MM.1S (cell line): ENCODE results near the gene TENT4A.

ENCODE experiments used
- DNase-seq: peaks from one replicate; pipeline ENCODE4 v3.0.0-alpha.2; 2015
- H2AFZ ChIP-seq: fragments of 300-600 bp; sonication (generic); 2 replicates; pipeline ENCODE4 v1.6.0; 2016; ENCODE audit warnings: antibody characterized with exemption, low read length
- H3F3A ChIP-seq: fragments of 300-600 bp; sonication (generic); 2 replicates; pipeline ENCODE4 v1.6.1; 2016; ENCODE audit warnings: mild to moderate bottlenecking, antibody characterized with exemption, low read length, moderate library complexity, mixed read lengths; ENCODE audit not compliant: insufficient read depth
- H3K27ac ChIP-seq: fragments of 300-600 bp; sonication (generic); 2 replicates; pipeline ENCODE4 v1.5.1; 2016; ENCODE audit warnings: mild to moderate bottlenecking, low read length
- H3K27me3 ChIP-seq: fragments of 300-600 bp; sonication (generic); replicated peaks from 2 replicates; pipeline ENCODE4 v1.6.0; 2016; ENCODE audit warnings: low read length; ENCODE audit not compliant: insufficient read depth
- H3K36me3 ChIP-seq: fragments of 300-600 bp; sonication (generic); replicated peaks from 2 replicates; pipeline ENCODE4 v1.6.1; 2016; ENCODE audit warnings: mild to moderate bottlenecking, low read length, mixed read lengths; ENCODE audit not compliant: insufficient read depth
- H3K4me1 ChIP-seq: fragments of 300-600 bp; sonication (generic); 2 replicates; pipeline ENCODE4 v1.6.1; 2016; ENCODE audit warnings: low read length, mixed read lengths
- H3K4me2 ChIP-seq: fragments of 300-600 bp; sonication (generic); 2 replicates; pipeline ENCODE4 v1.6.0; 2016; ENCODE audit warnings: low read depth, low read length
- H3K4me3 ChIP-seq: fragments of 300-600 bp; sonication (generic); 2 replicates; pipeline ENCODE4 v1.5.1; 2016; ENCODE audit warnings: low read length, mixed read lengths
- H3K79me2 ChIP-seq: fragments of 300-600 bp; sonication (generic); 2 replicates; pipeline ENCODE4 v1.6.1; 2016; ENCODE audit warnings: mixed run types, low read length, mixed read lengths
- H3K9ac ChIP-seq: fragments of 300-600 bp; sonication (generic); 2 replicates; pipeline ENCODE4 v1.6.1; 2016; ENCODE audit warnings: low read length, mixed read lengths
- H3K9me2 ChIP-seq: fragments of 300-600 bp; sonication (generic); replicated peaks from 2 replicates; pipeline ENCODE4 v1.6.1; 2016; ENCODE audit warnings: mild to moderate bottlenecking, low read length, mixed read lengths; ENCODE audit not compliant: insufficient read depth
- H3K9me3 ChIP-seq: fragments of 300-600 bp; sonication (generic); replicated peaks from 2 replicates; pipeline ENCODE4 v1.6.1; 2016; ENCODE audit warnings: mild to moderate bottlenecking, low read length, mixed read lengths; ENCODE audit not compliant: insufficient read depth
- H4K20me1 ChIP-seq: fragments of 300-600 bp; sonication (generic); 2 replicates; pipeline ENCODE4 v1.6.1; 2016; ENCODE audit warnings: mild to moderate bottlenecking, low read length, moderate library complexity, mixed read lengths; ENCODE audit not compliant: insufficient read depth
- CTCF ChIP-seq: fragments of 300-600 bp; sonication (generic); IDR thresholded peaks from 2 replicates; pipeline ENCODE4 v1.5.1; 2016; ENCODE audit warnings: antibody characterized with exemption, low read length, mixed read lengths
- EZH2 ChIP-seq: fragments of 300-600 bp; sonication (generic); optimal IDR thresholded peaks from 2 replicates; pipeline ENCODE3; 2017; ENCODE audit warnings: low read depth, mild to moderate bottlenecking, antibody characterized with exemption, low read length, mixed read lengths
- EZH2phosphoT487 ChIP-seq: fragments of 300-600 bp; sonication (generic); IDR thresholded peaks from 2 replicates; pipeline ENCODE4 v1.6.1; 2018; ENCODE audit warnings: antibody characterized with exemption, low read length

The TENT4A gene

GRCh38 chr5:6785861-6786180, 72.6 kb downstream of the TENT4A start:
- no peak overlapping the region for H2AFZ ChIP-seq
- H3K27me3 ChIP-seq: no peaks in the 10 kb centered on the region
- H3K9me3 ChIP-seq: no peaks in the 10 kb centered on the region
- no peak overlapping the region for H3K27ac ChIP-seq
- no peaks in the 10 kb centered on the region for H3K79me2 ChIP-seq
- H4K20me1 ChIP-seq: no peaks in the 10 kb centered on the region
- no peaks in the 10 kb centered on the region for H3K9me2 ChIP-seq
- no peaks in the 10 kb centered on the region for H3K4me1 ChIP-seq
- no peak overlapping the region for H3K4me2 ChIP-seq
- no peak for DNase-seq
- H3K4me3 ChIP-seq: no peak overlapping the region
- TF ChIP-seq EZH2phosphoT487 (no peak), EZH2 (no peak), CTCF (no peak)
- H3F3A ChIP-seq: no peaks in the 10 kb centered on the region
- H3K36me3 ChIP-seq: no peaks in the 10 kb centered on the region
- no peak overlapping the region for H3K9ac ChIP-seq

- DNase-seq: no peak
- H3K9me3 ChIP-seq: no peaks in the 10 kb centered on the region
- H3K36me3 ChIP-seq: no peaks in the 10 kb centered on the region
- H2AFZ ChIP-seq: no peak overlapping the region
- H3K4me1 ChIP-seq: no peaks in the 10 kb centered on the region
- TF ChIP-seq EZH2phosphoT487: no peak
- no peak for TF ChIP-seq EZH2
- no peak for TF ChIP-seq CTCF
- H3F3A ChIP-seq: no peaks in the 10 kb centered on the region
- H3K27me3 ChIP-seq: no peaks in the 10 kb centered on the region
- H3K79me2 ChIP-seq: no peaks in the 10 kb centered on the region
- no peaks in the 10 kb centered on the region for H4K20me1 ChIP-seq
- H3K27ac ChIP-seq: no peak overlapping the region
- no peaks in the 10 kb centered on the region for H3K9me2 ChIP-seq
- no peak overlapping the region for H3K9ac ChIP-seq
- H3K4me2 ChIP-seq: no peak overlapping the region
- no peak overlapping the region for H3K4me3 ChIP-seq
These were observed 73.7 kb downstream of the TENT4A start for GRCh38 chr5:6786786-6787495.

- Histone ChIP-seq H3K9ac (no peak overlapping the region), H4K20me1 (no peaks in the 10 kb centered on the region), H3K4me1 (no peaks in the 10 kb centered on the region), H3K27me3 (no peaks in the 10 kb centered on the region), H3K4me2 (no peak overlapping the region), H3K79me2 (no peaks in the 10 kb centered on the region), H3K9me2 (no peaks in the 10 kb centered on the region), H3K4me3 (no peak overlapping the region), H3K27ac (no peak overlapping the region), H2AFZ (no peak overlapping the region), H3K9me3 (no peaks in the 10 kb centered on the region), H3K36me3 (no peaks in the 10 kb centered on the region), H3F3A (no peaks in the 10 kb centered on the region)
- TF ChIP-seq CTCF: no peak
- TF ChIP-seq EZH2: no peak
- no peak for TF ChIP-seq EZH2phosphoT487
- no peak for DNase-seq
These were observed 74.7 kb downstream of the TENT4A start for GRCh38 chr5:6787941-6788340.
